G401.6 (cell line): ENCODE measurements around the gene ATCAY.

ENCODE experiments used
- FAIRE-seq: peaks from 2 replicates; lab custom pipeline; 2012; peaks lifted over from hg19 to GRCh38; lab: Jason Lieb, UNC

The ATCAY gene, protein sequence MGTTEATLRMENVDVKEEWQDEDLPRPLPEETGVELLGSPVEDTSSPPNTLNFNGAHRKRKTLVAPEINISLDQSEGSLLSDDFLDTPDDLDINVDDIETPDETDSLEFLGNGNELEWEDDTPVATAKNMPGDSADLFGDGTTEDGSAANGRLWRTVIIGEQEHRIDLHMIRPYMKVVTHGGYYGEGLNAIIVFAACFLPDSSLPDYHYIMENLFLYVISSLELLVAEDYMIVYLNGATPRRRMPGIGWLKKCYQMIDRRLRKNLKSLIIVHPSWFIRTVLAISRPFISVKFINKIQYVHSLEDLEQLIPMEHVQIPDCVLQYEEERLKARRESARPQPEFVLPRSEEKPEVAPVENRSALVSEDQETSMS

DNA sequence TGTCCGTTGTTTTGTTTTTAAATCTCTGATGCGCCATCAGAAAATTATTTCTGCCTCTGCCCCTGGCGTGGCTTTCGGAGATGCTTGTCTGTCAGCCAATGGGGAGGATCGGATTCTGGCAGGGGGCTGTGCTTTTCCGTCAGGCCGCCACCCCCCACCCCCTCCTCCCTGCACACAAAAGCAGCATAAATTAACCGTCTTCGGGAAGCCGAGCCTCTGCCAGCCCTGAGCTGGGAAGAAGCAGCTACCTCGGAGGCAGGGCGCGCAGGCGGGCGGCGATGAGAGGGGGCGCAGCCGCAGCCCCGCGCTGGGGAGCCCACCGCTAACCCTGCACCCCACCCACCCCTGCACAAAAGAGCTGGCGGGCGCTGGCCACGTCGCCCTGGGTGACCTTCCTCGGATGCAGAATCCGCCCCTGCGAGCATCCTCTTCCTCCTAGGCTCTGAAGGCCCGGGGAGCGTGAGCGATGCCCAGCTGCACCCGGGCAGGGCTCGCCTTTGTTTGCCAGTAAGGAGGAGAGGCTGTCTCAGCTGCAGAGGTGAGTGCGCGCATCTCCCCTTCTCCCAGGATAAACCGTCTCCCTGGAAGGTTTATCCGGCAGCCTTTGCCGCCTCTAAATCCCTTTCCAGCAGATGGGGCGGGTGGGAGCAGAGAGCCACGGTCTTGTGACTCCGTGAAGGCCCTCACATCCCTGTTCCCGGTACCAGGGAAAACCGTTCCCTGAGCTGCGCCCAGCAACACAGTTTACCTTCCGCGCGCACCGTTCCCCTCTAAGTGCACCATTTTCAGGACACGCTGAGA, at the start of gene ATCAY:
Gene ATCAY (plus strand): TSS at position 215 of the 801 bp plus-strand sequence. CDS start 5,083 bp downstream, outside the sequence.
- peak; percentile 96 for FAIRE-seq

DNA sequence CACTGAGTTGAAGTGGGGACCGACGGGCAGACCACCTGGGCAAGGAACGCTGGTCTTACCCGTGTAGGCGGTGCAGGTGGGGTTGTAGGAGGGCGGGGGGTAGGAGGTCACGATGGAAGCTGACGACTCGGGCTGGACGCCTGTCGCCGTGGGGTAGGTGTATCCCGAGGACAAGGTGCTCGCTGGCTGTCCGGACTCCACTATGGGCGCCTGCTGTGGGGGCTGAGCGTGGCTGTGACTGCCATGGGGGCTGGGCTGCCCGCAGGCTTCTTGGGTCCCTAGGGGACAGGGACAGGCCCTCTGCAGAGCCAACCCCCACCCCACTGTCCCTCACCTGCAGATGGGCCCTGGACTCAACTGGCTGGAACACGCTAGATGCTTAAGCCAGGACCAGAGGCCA, 48.9 kb upstream of the ATCAY start:
- no peak for FAIRE-seq

DNA sequence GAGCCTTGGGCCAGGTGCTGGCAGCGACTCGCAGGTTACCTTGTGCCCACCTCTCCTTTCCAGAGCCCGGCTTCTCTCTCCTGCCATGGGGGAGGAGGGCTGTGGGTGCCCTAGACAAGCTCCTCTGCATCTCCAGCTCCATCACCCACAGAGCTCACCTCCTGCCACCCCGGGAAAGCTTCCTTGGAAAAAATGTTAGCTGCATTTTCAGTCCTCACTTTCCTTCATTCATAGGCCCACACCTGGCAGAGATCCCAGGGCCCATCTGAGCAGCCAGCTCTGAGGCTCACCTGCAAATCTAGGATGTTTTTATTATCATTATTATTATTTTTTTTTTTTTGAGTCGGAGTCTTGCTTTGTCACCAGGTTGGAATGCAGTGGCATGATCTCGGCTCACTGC, 48.5 kb upstream of the ATCAY start:
- FAIRE-seq: no peak

DNA sequence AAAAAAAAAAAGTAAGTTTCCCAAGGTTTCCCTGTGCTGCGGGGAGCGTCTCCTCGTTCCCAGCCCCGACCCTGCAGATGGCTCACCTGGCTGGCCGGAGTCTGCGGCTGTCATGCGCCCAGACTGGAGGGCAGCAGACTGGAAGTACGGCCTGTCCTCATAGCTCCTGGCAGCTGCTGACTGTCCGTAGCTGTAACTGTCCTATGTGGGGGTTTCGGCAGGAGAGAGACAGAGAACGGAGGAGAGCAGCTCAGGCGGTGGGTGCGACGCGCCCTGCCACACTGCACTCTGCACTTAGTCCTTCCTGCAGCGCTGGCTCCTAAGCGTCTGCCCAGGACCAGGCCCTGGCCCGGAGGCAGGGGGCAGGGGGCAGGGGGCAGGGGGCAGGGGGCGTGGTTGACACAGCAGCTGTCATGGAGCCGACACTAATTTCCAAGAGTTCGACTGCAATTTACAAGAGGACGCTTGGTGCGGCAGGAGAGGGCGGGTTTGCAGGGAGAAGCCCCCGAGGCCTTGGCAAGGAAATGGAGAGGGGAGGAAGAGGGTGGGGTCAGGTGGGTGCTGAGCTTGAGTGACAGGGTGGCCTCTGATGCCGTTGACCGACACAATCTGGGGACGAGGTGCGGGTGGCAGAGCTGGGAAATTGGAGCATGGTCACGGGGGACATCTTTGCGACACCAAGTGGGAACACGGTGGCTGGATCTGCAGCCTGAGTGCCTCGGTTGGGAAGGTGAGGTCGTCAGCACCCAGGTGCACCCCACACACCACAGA, 46.7 kb upstream of the ATCAY start:
- FAIRE-seq: no peak

DNA sequence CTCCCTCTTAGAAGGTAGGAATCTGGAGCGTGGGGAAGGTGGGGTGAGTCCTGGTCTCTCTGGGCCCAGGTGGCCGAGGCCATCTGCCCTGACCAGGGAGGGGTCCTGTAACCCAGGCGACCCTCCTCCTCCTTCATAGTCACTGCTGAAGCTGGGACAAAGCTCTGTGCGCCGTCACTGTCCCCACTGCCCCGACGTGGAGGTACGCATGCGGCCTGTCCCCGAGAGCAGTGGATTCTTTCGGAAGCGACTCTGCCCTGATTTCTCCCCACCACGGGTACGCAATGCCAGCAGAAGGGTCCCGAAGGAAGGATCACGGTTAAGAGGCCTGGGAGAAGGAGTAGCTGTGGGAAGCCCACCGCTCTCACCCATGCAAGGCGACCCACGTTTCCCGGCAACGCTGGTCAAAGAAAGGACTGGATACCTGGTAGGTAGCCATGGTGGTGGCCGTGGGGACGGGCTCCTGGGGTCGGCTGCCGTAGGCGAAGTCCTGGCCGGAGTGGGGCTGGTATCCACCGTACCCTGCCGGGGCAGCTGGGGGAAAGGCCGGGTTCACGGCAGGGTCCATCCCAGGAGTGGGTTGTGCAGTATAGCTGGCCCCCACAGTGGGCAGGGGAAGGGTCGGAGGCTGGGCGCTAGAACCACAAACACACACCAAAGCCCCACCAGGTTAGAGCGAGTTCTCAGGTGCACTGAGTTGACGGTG, 46.0 kb upstream of the ATCAY start:
- no peak for FAIRE-seq

DNA sequence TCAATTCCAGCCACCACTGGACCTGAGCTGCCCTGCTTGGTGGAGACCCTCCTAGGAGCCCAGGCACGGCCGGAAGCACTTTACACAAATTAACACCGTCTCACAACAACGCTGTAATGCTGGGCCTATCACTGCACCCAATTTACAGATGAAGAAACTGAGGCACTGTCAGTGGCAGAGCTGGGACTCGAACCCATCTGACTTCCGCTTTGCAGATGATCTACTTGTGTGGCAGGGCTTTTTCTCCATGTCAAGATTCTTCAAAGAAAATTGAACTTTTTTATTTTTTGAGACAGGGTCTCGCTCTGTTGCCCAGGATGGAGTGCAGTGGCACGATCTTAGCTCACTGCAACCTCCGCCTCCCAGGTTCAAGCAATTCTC, 45.4 kb upstream of the ATCAY start:
- no peak for FAIRE-seq

DNA sequence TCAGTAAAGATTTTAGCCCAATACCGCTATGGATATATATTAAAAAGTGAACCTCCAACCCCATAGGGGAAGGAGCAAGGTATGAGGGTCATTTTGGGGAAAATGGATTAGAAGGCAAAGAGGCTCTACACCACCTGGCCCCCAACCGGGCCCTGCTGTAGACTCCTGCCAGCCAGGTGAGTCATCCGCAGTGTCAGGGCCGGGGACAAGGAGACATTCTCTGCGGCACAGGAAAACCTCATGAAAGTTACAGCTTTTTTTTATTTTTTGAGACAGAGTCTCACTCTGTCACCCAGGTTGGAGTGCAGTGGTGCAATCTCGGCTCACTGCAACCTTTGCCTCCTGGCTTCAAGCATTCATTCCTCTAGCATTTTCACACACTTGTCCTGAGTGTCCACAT, 43.6 kb upstream of the ATCAY start:
- no peak for FAIRE-seq

DNA sequence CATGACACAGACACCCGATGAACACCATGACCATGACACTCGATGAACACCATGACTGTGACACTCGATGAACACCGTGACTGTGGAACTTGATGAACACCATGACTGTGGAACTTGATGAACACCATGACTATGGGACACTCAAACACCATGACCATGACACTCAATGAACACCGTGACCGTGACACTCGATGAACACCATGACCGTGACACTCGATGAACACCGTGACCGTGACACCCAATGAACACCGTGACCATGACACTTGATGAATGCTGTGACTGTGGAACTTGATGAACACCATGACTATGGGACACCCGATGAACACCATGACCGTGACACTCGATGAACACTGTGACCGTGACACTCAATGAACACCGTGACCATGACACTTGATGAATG, 43.2 kb upstream of the ATCAY start:
- no peak for FAIRE-seq

DNA sequence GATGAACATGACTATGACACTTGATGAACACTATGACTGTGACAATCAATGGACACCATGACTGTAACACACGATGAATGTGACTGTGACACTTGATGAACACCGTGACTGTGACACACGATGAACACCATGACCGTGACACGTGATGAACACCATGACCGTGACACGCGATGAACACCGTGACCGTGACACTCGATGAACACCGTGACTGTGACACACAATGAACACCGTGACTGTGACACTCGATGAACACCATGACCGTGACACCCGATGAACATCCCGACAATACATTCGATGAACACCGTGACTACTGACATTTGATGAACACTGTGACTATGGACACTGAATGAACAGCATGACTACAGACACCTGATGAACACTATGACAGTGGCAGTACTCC, 42.6 kb upstream of the ATCAY start:
- no peak for FAIRE-seq

DNA sequence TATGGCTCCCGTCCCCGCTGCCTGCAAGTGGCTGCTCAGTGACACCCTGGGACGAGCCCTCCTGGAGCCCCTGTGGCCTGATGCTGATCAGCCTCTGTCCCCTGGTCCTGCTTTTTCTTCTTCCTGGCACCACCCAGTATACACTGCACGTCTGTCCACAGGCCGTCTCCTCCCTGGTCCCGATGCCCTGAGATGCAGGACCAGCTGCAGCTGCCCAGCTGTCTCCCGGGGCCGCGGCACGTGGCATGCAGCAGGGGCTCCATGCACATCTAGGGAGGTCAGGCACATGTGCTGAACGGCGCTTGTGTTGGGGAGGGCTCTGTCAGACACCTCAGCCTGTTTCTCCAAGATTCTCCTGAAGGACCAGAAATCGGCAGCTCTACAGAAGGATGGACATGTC, 41.8 kb upstream of the ATCAY start:
- no peak for FAIRE-seq

DNA sequence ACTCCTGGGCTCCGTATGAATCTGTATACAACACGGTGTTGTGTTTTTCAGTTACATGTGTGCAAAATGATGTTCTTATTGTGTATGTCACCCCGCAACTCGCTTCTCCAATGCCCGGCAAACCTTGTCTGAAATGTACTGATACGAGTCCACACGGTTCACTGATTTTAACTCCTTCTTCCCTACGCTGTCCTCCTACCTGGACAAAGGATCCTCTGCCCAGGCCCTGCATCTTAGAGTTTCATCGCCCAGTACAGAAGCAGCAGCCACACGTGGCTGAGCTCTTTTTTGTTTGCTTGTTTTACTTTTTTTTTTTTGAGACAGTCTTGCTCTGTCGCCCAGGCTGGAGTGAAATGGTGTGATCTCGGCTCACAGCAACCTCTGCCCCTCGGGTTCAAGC, 40.5 kb upstream of the ATCAY start:
- no peak for FAIRE-seq

DNA sequence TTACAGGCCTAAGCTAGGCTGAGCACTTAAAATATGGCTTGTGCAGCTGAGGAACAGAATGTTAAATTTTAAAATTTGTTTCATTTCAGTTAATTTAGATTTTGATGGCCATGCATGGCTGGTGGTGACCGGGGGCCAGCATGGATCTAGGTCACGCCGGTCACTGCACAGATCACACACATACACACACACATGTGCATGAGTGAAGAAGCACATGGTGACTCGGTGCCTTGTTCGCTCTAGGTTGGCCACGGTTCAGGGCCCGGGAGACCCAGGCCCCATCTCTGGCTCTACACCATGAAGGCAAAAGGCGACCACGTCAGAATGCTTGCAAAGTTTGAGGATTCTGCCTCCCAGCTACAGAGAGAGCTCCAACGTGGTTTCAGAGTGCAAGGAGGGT, 39.7 kb upstream of the ATCAY start:
- no peak for FAIRE-seq

DNA sequence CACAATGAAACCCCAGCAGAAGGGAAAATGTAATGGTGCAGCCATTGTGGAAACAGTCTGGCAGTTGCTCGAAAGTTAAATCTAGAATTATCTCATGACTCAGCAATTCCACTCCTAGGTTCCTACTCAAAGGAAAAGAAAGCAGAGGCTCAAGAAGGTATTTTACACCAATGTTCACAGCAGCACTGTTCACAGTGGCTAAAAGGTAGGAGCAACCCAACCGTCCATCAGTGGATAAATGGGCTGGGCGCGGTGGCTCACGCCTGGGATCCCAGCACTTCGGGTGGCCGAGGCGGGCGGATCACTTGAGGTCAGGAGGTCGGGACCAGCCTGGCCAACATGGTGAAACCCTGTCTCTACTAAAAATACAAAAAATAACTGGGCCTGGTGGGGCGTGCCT, 37.5 kb upstream of the ATCAY start:
- no peak for FAIRE-seq

DNA sequence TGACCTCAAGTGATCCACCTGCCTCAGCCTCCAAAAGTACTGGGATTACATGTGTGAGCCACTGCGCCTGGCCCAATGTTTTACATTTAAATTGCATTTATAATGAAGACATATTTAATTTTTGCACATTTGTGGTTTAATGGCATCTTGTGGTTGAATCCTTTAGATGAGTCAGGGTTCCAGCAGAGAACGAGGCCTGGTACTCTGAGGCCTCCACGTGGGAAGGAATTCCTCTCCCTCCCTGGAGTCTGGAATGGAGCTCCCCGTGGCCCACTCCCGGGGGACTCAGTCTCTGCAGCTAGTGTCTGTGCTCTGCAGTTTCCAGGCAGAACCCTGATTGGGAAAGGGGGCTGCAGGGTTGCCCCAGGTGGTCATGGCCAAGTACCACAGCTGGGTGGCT, 35.9 kb upstream of the ATCAY start:
- FAIRE-seq: no peak

DNA sequence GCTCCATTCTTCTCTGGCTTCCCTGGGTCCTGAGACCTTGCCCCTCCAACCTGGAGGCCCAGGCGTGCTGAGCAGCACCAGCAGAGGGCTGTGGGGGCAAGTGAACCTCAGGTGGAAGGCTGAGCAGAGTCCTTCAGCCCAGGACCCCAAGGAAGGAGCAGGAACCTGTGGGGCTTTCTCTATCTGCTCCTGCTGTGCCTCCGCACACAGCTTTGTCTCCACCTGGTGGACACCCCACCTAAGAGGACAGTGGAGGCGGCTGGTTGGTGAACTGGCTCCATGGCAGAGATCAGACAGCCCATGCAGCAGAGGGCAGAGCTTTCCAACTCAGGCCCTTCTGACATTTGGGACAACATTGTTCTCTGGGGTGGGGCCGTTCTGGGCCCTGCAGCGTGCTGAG, 31.4 kb upstream of the ATCAY start:
- FAIRE-seq: no peak

DNA sequence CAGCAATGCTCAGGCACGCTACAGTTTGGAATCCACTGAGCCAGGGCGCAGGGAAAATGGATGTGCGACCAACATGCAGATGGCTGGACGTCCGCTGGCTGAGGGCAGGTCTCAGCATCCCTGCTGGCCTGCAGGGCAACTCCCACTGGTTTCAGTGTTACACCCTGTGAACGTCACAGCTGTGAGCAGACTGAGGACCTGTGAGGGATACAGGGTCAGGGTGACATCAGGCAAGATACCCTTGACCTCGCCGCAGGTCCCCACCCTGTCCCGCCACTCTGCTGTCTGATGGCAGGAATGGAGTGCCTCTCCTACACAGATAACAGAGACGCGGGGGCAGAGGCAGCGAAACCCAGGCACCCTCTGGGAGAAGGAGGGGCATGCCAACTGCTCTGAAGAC, 30.7 kb upstream of the ATCAY start:
- no peak for FAIRE-seq

DNA sequence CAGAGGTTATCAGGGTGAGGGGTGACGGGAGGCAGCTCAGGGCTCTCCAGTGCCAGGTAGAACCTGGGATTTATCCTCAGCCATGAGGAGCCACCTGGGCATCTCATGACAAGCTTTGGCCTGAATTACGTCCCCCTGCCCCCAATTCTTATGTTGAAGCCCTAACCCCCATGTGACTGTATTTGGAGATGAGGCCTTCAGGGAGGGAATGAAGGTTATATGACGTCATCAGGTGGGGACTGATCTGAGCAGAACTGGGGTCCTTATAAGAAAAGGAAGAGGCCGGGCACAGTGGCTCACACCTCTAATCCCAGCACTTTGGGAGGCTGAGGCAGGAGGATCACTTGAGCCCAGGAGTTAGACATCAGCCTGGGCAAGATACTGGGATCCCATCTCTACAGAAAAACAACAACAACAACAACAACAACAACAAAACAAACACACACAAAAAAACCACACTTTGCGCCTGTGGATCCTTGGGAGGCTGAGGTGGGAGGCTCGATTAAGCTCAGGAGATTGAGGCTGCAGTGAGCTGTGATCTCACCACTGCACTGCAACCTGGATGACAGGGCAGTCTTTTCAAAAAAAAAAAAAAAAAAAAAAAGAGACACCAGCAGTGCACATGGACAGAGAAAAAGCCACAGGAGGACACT, 30.0 kb upstream of the ATCAY start:
- no peak for FAIRE-seq

DNA sequence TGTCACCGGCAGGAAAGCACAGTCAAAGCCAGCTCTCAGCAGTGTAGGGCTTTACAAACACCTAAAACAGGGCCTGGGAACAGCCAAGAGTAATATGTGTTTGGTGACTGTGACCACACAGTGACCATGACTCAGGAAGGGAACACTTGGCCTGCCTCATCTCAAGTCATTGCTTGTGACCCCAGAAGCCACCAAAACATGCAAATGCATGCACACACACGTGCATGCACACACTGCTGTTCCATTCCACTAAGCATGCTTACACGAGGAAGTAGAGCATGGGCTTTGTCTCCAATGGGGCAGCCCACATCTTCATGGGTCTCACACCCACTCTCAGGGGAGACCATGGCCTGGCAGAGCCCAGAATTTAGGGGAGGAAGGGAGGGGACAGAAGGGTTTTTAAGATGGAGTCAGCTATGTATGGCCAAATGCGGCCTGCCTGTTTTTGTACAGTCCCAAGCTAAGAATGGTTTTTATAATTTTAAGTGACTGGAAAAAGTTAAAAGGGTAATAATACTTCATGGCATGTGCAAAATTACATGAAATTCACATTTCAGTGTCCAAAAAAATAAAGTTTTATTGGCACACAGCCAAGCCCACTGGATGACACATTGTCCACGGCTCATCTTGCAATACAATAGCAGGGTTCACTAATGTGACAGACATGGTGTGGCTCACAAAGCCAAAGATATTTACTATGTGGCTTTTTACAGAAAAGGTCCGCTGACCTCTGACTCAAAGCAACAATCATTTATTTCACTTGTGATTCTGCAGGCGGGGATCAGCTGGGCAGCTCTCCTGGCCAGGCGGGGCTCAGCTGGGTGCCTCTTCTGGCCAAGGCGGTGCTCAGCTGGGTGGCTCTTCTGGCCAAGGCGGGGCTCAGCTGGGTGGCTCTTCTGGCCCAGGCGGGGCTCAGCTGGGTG, 29.0 kb upstream of the ATCAY start:
- FAIRE-seq: no peak

DNA sequence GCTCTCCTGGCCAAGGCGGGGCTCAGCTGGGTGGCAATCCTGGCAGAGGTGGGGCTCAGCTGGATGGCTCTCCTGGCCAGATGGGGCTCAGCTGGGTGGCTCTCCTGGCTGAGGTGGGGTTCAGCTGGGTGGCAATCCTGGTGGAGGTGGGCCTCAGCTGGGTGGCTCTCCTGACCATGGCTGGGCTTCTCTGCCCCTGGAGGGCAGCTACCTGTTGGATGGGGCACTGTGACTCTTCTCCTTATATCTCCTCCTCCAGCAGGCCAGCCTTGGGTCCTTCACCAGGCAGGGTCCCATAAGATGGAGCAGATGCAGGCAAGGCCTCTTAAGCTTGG, 28.3 kb upstream of the ATCAY start:
- FAIRE-seq: no peak

DNA sequence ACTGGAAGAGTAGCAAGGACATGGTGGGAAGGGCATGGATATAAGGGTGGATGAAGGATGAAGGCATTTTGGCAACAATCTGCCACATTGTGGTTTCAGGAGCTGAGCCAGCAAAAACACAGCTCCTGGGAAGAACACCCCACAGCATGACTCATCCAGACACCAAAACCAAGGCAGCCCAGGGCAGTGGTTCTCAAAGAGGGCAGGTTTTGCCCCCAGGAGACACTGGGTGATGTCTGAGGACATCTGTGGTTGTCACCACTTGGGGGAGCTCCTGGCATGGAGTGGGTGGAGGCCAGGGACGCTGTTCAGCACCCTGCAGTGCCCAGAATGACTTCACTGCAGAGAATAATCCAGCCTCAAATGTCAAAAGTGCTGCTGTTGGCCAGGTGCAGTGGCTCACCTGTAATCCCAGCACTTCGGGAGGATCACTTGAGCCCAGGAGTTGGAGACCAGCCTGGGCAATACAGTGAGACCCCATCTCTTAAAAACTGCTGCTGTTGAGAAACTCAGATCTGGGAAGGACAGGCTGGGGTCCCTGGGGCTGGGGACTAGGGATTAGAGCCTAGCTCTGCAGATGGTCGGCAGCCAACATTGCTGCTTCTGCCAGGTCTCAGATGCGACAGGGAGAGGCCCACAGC, 27.8 kb upstream of the ATCAY start:
- FAIRE-seq: no peak
